Measurements from ENCODE around the gene PPFIA1. TPM values are rescaled to one million over a fixed set of nuclear protein-coding genes. Genes with fewer than 3 reads are reported as not detected.

PPFIA1 gene
- total RNA-seq, 2 experiments from 2014 or later, result 40.1 to 40.3 TPM

DNA sequence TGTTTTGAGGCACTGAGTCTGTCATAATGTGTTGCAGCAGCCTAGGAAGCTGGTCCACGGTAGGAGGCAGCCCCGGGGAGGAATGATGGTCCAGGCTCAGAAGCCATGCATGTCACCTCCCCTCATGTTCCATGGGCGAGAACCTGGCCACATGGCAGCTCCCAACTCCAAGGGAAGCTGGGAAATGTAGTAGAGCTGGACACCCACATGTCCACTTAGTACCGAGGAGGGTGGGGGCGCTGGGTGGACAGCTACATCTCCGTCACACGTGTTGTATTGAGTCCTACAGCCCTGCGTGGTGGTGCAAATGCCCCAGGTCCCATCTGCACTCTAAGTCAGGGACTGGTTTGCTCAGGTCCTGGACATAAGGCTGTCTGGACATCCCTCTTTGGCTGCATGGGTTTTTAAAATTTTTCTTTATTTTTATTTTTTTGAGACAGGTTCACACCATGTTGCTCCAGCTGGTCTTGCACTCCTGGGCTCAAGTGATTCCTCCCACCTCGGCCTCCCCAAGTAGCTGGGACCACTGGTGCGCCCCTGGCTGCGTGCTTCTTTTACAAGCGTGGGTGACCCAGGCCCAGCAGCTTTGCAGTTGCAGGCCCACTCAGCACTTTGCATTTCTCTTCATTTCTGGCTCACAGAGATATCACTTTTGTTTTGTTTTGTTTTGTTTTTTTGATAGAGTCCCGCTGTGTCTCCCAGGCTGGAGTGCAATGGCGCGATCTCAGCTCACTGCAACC, 123.9 kb downstream of the PPFIA1 start:
- peaks cover 73% of the 10 kb centered on the region for H3K27me3 Mint-ChIP-seq
- peaks cover 2% of the 10 kb centered on the region for H3K36me3 Mint-ChIP-seq
- H3K9me3 Mint-ChIP-seq, result no peaks in the 10 kb centered on the region
- no peak for DNase-seq
- ATAC-seq (ENCODE audit: low read depth), result no peak
- peaks cover 9% of the 10 kb centered on the region for H3K4me1 Mint-ChIP-seq
- POLR2A ChIA-PET, result no interaction called here
- H3K27ac Mint-ChIP-seq, result no peak overlapping the region
- no peak overlapping the region for H3K4me3 Mint-ChIP-seq

DNA sequence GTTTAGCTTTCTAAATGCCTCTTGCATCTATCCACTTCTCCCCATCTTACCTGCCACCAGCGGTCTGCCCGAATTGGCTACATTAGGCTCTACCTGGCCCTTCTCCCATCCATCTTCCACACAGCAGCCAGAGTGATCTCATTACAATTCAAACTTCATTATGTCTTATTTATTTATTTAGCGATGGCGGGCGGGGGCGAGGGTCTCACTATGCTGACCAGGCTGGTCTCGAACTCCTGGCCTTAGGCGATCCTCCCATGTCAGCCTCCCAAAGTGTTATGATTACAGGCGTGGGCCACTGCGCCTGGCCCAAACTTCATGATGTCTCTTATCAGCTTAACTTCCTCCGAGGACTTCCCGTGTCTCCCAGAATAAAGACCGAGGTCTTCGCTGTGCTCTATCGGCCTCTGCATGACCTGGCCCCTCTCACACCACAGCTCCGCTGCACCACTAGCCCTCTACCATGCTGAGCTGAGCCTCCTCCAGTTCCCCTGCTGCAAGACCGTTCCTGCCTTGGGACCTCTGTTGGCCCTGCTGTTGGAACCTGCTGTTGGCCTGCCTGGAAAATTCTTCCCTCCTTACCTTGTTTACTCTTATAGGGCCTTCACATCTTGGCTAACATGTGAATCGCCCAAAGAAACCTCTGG, 127.0 kb downstream of the PPFIA1 start:
- peaks cover 14% of the 10 kb centered on the region for H3K4me1 Mint-ChIP-seq
- H3K36me3 Mint-ChIP-seq, result peaks cover 2% of the 10 kb centered on the region
- no peaks in the 10 kb centered on the region for H3K9me3 Mint-ChIP-seq
- peaks cover 86% of the 10 kb centered on the region for H3K27me3 Mint-ChIP-seq
- peak overlapping the region; percentile 78 for H3K4me3 Mint-ChIP-seq
- H3K27ac Mint-ChIP-seq, result peak overlapping the region; percentile 67
- DNase-seq, result peak; percentile 37
- POLR2A ChIA-PET, result interaction anchor here (1.0 kb wide), 1 partner anchor 11 kb away, joined by 3 read pairs; no protein-coding TSS in a partner anchor
- no peak for ATAC-seq (ENCODE audit: low read depth)

DNA sequence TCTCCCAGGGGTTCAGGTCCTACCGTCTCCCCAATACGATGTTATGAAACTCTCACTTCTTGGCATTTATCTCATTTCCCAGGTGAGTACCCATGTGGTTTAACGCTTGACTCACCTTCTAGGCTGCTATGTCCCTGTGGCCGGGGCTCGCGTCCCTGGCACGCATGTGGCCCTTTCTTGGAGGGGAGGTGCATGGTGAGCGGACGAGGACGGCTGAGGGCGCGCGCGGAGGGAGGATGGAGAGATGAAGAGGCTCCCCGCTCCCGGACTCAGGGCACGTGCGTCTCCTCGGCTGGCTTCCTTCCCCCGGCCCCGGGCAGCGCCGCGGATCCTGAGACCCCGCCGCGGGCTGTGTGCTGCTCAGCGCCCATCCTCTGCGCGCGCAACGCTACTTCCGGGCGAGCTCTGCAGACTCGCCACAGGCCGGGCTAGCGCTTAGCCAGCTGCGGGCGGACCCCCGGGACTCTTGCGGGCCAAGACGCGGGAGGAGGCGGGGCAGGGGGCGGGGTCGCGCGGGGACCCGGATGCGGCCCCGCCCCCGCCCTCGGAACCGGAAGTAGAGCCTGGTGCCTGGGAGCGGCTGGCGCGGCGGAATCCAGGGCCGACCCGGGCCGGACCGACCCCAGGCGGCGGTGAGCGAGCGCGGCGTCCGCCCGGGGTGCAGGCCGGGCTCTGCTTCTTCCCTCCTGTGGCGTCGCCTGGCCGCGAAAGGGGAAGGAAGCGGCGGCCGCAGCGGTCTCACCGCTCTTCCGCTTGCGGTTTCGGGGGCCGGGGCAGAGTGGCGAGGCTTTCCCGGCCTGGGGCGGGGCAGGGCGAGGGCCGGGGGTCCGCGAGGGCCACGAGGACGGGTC, 127.7 kb downstream of the PPFIA1 start, which contains the start of gene CTTN:
TSS of gene CTTN (plus strand) at position 547 of the 851 bp plus-strand sequence. CDS start 8,769 bp downstream, outside the sequence.
- peak; percentile 71 for ATAC-seq (ENCODE audit: low read depth)
- peak within 1 kb of the TSS; percentile 67 for H3K27ac Mint-ChIP-seq
- peaks cover 2% of the 10 kb centered on the region for H3K36me3 Mint-ChIP-seq
- H3K27me3 Mint-ChIP-seq, result peaks cover 91% of the 10 kb centered on the region
- POLR2A ChIA-PET, result no interaction called here
- peak within 1 kb of the TSS; percentile 78 for H3K4me3 Mint-ChIP-seq
- H3K4me1 Mint-ChIP-seq, result peaks cover 14% of the 10 kb centered on the region
- DNase-seq, result peak; percentile 83
- H3K9me3 Mint-ChIP-seq, result no peaks in the 10 kb centered on the region

DNA sequence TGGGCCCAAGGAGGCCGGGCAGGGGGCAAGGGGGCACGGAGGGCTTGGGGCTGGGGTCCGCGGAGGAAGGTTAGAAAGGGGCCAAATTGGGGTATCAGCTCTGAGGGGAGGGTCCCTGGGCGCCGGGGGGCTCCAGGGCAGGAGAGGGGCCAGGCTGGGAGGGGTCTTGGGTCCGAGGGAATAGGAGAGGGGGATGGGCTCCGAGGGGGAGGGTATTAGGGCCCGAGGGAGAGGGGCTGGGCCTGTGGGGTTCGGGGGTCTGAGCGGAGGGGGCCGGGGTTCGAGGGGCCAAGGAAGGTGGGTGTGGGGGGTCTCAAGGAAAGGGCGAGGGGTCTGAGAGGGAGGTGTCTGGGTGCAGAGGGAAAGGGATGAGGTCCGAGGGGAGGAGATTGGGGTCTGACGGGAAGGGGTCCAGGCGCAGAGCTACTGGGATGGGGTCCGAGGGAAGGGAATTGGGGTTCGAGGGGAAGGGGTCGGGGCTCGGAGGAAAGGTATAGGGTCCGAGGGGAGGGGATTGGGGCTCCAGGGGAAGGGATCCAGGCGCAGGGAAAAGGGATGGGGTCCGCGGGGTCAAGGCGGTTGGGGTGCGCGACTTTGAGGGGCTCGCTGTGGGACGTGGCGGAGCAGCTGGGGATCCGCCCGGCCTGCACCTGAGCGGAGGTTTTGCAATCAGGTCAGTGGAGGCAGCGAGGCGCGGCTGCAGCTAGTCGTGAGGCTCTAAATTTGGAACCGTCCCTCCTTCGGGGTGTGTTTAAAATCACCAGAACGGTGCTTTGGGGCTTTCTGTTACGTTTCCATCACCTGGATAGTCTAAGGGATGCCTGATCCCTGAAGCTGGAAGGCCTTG, 128.6 kb downstream of the PPFIA1 start:
- DNase-seq, result peak; percentile 40
- POLR2A ChIA-PET, result interaction anchor here (0.6 to 2.8 kb wide), 2 partner anchors 12 to 1037 kb away, joined by 4 to 6 read pairs; no protein-coding TSS in a partner anchor
- H3K4me3 Mint-ChIP-seq, result peak overlapping the region; percentile 47
- H3K36me3 Mint-ChIP-seq, result peaks cover 2% of the 10 kb centered on the region
- peaks cover 91% of the 10 kb centered on the region for H3K27me3 Mint-ChIP-seq
- H3K9me3 Mint-ChIP-seq, result no peaks in the 10 kb centered on the region
- peaks cover 14% of the 10 kb centered on the region for H3K4me1 Mint-ChIP-seq
- peak overlapping the region; percentile 30 for H3K27ac Mint-ChIP-seq
- no peak for ATAC-seq (ENCODE audit: low read depth)

DNA sequence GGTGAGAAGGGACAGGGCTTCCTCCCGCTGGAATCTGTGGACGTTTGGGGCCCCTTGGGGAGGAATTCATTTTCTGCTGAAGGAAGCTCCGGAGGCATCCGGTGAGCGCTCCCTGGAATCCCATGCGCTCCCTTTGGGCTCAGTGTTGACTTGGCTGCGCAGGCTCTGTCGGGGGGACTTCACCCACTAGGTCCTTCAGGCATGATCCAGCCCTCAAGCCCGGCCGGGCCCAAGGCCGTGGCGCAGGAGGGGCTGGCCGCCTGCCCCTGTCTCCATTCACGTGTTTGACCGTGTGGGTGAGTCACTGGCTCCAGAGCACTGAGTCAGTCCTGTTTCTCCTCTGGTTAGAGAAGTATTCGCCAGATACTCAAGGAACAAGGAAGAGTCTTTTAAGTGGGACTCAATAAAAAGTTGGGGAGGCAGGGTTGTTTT, 129.2 kb downstream of the PPFIA1 start:
- no peak for ATAC-seq (ENCODE audit: low read depth)
- POLR2A ChIA-PET, result interaction anchor here (0.6 to 2.8 kb wide), 2 partner anchors 11 to 60 kb away, joined by 3 to 6 read pairs; no protein-coding TSS in a partner anchor
- no peak overlapping the region for H3K4me3 Mint-ChIP-seq
- H3K27me3 Mint-ChIP-seq, result peaks cover 86% of the 10 kb centered on the region
- no peaks in the 10 kb centered on the region for H3K9me3 Mint-ChIP-seq
- H3K36me3 Mint-ChIP-seq, result peaks cover 2% of the 10 kb centered on the region
- no peak overlapping the region for H3K27ac Mint-ChIP-seq
- DNase-seq, result no peak
- peaks cover 14% of the 10 kb centered on the region for H3K4me1 Mint-ChIP-seq

DNA sequence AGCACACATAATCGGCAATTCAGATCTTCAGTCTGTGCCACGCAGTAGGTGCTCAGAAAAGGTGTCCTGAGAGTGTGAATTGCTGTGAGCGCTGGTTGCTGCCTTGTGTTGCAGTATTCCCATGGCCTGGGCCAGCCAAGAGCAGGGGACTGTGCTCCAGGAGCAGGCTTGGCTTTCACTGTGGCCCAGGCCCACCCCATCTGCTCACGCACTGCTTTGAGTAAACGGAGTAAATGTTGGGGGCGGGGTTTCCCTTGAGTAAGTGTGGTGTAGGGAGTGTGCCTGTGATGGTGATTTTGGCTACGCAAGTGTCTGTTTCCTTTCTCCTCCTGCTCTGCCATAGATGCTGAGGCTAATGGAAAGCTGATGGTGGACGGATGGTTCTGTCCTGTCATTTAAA, 130.2 kb downstream of the PPFIA1 start:
- no peak overlapping the region for H3K27ac Mint-ChIP-seq
- peaks cover 2% of the 10 kb centered on the region for H3K36me3 Mint-ChIP-seq
- H3K4me3 Mint-ChIP-seq, result no peak overlapping the region
- no peak for DNase-seq
- POLR2A ChIA-PET, result interaction anchor here (2.8 kb wide), 1 partner anchor 10 kb away, joined by 6 read pairs; no protein-coding TSS in a partner anchor
- H3K9me3 Mint-ChIP-seq, result no peaks in the 10 kb centered on the region
- ATAC-seq (ENCODE audit: low read depth), result no peak
- H3K4me1 Mint-ChIP-seq, result peaks cover 14% of the 10 kb centered on the region
- H3K27me3 Mint-ChIP-seq, result peaks cover 84% of the 10 kb centered on the region

DNA sequence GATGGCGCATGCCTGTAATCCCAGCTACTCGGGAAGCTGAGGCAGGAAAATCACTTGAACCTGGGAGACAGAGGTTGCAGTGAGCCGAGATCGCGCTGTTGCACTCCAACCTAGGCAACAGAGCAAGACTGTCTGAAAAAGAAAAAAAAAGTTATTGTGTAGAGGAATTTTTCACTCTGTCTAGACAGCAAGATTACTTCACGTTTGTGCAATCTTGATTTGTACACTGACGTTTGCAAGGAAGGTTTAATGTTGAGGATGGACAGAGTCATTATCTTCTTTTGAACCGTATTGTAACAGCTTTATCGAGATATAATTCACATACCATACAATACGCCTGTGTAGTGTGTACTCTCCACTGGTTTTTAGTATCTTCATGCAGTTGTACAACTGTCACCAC, 131.5 kb downstream of the PPFIA1 start:
- Mint-ChIP-seq H3K9me3 (no peaks in the 10 kb centered on the region), H3K4me1 (peaks cover 14% of the 10 kb centered on the region), H3K4me3 (no peak overlapping the region), H3K27ac (no peak overlapping the region), H3K36me3 (peaks cover 2% of the 10 kb centered on the region), H3K27me3 (peaks cover 80% of the 10 kb centered on the region)
- POLR2A ChIA-PET, result interaction anchor here (0.6 to 2.8 kb wide), 2 partner anchors 9 to 1377 kb away, joined by 3 to 6 read pairs; no protein-coding TSS in a partner anchor
- ATAC-seq (ENCODE audit: low read depth) (no peak), DNase-seq (no peak)

DNA sequence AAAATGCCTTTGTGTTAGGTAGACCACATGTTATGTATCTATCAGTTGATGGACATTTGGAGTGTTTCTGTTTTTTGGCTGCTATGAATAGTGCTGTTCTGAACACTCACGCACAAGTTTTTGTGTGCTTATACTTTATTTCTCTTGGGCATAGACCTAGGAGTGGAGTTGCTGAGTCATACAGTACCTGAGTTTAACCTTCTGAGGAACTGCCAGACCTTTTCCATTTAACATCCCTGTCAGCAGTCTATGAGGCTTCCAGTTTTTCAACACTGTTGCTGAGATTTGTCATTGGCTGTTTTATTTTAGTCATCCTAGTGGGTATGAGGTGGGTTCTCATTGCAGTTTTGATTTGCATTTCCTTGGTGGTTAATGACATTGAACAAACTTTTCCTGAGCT, 132.2 kb downstream of the PPFIA1 start:
- Mint-ChIP-seq H3K4me1 (peaks cover 13% of the 10 kb centered on the region), H3K36me3 (no peaks in the 10 kb centered on the region), H3K9me3 (no peaks in the 10 kb centered on the region), H3K4me3 (no peak overlapping the region), H3K27ac (no peak overlapping the region), H3K27me3 (peaks cover 80% of the 10 kb centered on the region)
- DNase-seq (no peak), ATAC-seq (ENCODE audit: low read depth) (no peak)
- POLR2A ChIA-PET, result no interaction called here

DNA sequence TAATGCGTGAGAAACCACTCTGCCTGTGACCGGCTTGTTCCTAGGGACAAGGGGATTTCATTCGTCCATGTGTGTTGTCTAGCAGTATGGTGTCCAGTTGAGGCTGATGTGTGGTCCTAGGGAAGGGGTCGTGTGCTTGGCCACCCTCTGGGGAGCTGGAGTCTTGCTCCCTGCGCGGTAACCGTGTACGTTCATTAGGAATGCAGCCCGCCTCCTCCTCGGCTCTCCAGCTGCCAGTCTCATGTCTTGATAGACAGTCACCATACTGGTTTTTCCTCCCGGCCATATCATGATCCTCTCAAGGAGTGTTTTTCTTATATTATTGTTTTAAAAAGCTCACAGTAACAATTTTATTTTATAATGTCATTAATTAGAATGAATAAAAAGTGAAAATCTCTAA, 133.8 kb downstream of the PPFIA1 start:
- DNase-seq, result no peak
- H3K4me3 Mint-ChIP-seq, result no peak overlapping the region
- no peaks in the 10 kb centered on the region for H3K9me3 Mint-ChIP-seq
- peaks cover 22% of the 10 kb centered on the region for H3K4me1 Mint-ChIP-seq
- H3K27ac Mint-ChIP-seq, result no peak overlapping the region
- H3K36me3 Mint-ChIP-seq, result no peaks in the 10 kb centered on the region
- POLR2A ChIA-PET, result no interaction called here
- ATAC-seq (ENCODE audit: low read depth), result no peak
- H3K27me3 Mint-ChIP-seq, result peaks cover 73% of the 10 kb centered on the region

DNA sequence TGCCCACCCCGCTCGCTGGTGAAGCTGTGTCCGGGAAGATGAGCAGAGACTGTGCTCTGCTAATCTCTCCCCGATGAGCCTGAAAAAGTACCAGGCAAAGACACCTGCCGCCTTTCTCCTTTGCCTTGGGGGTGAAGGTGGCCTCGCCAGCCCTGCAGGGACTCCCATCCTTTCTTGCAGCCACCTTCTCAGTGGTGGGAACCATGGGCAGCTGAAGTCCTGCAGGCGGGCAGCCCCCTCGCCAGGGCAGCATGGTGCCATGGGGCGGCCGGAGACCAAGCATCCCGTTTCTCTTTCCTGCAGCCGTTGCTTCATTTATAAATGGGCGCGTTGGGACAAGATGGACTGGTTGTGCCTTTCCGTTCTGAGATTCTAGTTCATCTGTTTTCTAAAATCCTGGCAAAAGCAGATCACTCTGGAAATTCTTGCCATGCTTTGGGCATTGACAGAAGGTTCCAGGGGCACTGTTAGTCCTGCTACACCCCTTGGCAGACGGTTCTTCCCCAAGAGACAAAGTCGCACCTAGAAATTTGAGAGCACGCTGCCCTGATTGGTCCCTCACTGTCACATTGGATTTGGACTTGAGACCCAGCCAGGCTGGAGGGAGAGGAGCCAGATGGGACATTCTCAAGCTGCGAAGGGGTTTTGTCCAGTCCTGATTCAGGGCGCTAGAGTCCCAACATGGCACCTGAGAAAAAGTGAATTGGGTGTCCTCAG, 135.3 kb downstream of the PPFIA1 start:
- Mint-ChIP-seq H3K27ac (no peak overlapping the region), H3K27me3 (peaks cover 73% of the 10 kb centered on the region), H3K4me3 (no peak overlapping the region), H3K9me3 (no peaks in the 10 kb centered on the region), H3K4me1 (peaks cover 25% of the 10 kb centered on the region), H3K36me3 (no peaks in the 10 kb centered on the region)
- ATAC-seq (ENCODE audit: low read depth) (no peak), DNase-seq (no peak)
- POLR2A ChIA-PET, result no interaction called here

DNA sequence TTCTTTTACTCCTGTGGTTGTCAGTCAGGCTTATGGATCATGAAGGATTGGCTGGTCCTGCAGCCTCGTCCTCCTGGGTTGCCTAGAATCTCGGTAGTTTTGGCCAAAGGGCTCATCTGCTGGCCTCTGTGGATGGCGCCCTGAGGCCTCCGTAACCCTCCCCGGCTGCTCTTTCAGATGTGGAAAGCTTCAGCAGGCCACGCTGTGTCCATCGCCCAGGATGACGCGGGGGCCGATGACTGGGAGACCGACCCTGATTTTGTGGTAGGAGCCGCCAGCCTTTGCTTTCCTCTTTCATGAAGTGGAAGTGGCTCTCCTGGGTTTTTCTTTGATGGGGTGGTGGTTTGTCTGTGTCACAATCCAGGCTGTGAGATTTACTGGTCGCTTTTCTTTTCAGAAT, 136.6 kb downstream of the PPFIA1 start:
- Mint-ChIP-seq H3K4me1 (peaks cover 24% of the 10 kb centered on the region), H3K27ac (no peak overlapping the region), H3K36me3 (no peaks in the 10 kb centered on the region), H3K4me3 (no peak overlapping the region), H3K9me3 (no peaks in the 10 kb centered on the region), H3K27me3 (peaks cover 63% of the 10 kb centered on the region)
- POLR2A ChIA-PET, result no interaction called here
- no peak for ATAC-seq (ENCODE audit: low read depth)
- no peak for DNase-seq

DNA sequence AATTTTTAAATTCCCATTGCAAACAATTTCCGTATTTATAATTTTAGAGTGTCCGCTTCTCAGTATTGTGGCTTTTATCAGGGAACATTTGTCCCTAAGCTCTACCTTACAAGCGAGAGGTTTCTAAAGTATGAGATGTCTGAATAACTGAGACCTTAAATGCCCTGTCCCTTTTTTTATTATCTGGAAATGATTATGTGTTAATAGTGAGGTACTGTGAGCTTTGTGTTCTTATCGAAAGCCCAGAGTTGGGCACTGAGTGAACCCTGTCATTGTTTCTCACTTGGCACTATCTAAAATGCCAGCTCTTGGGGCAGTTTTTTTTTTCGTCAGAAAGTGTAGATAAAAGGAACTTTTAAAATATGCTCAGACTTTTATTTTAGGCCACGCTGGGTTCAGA, 137.3 kb downstream of the PPFIA1 start:
- no peak for ATAC-seq (ENCODE audit: low read depth)
- no peak for DNase-seq
- no peaks in the 10 kb centered on the region for H3K36me3 Mint-ChIP-seq
- POLR2A ChIA-PET, result interaction anchor here (0.9 kb wide), 1 partner anchor 11 kb away, joined by 3 read pairs; no protein-coding TSS in a partner anchor
- no peaks in the 10 kb centered on the region for H3K9me3 Mint-ChIP-seq
- H3K27me3 Mint-ChIP-seq, result peaks cover 57% of the 10 kb centered on the region
- H3K4me1 Mint-ChIP-seq, result peaks cover 20% of the 10 kb centered on the region
- H3K27ac Mint-ChIP-seq, result no peak overlapping the region
- no peak overlapping the region for H3K4me3 Mint-ChIP-seq
